Calu3 (cell line): Measurements from ENCODE around the gene RPS21. TPM values are rescaled to one million over a fixed set of nuclear protein-coding genes. Genes with fewer than 3 reads are reported as not detected.

ENCODE experiments used
- BruUV-seq: library from RNA; stranded (reverse); fragments of 400-500 nt; replicated peaks from 2 replicates; lab custom pipeline; 2021; lab: Mats Ljungman, UMichigan
- CTCF ChIA-PET: fragments of 300-600 bp; sonication (Branson Sonifier 250); formaldehyde crosslinking; loops from one replicate; lab custom pipeline; 2022; ENCODE audit warnings: antibody characterized with exemption; lab: Charles Lee
- DNase-seq: peaks from one replicate; pipeline ENCODE4 v3.0.0; 2022
- H3K27ac Mint-ChIP-seq: one replicate; pipeline ENCODE4 v1.8.0; 2022; ENCODE audit warnings: mixed read lengths; ENCODE audit not compliant: unreplicated experiment
- H3K27me3 Mint-ChIP-seq: one replicate; pipeline ENCODE4 v1.8.0; 2022; ENCODE audit warnings: mixed read lengths; ENCODE audit not compliant: unreplicated experiment
- H3K36me3 Mint-ChIP-seq: one replicate; pipeline ENCODE4 v1.8.0; 2022; ENCODE audit warnings: mild to moderate bottlenecking, moderate library complexity, mixed read lengths; ENCODE audit not compliant: insufficient read depth, unreplicated experiment
- H3K4me1 Mint-ChIP-seq: one replicate; pipeline ENCODE4 v1.8.0; 2022; ENCODE audit warnings: mild to moderate bottlenecking, low read depth, mixed read lengths; ENCODE audit not compliant: unreplicated experiment
- H3K4me3 Mint-ChIP-seq: one replicate; pipeline ENCODE4 v1.8.0; 2022; ENCODE audit warnings: mild to moderate bottlenecking, low read depth, moderate library complexity, mixed read lengths; ENCODE audit not compliant: unreplicated experiment
- H3K9me3 Mint-ChIP-seq: one replicate; pipeline ENCODE4 v1.8.0; 2022; ENCODE audit warnings: low read depth, mixed read lengths; ENCODE audit not compliant: unreplicated experiment
- intact Hi-C: fragments of 100-400 bp; cut with micrococcal nuclease; formaldehyde crosslinking; loops from one replicate; pipeline ENCODE4 v1.10.0; 2022; ENCODE audit not compliant: unreplicated experiment
- total RNA-seq: library from RNA; stranded (reverse); gene quantifications from 2 replicates; pipeline ENCODE4 v1.2.3, GENCODE V29; 2022
- TF ChIP-seq, protein P1 (sequence below): fragments of 200-600 bp; IDR thresholded peaks from one replicate; pipeline ENCODE4 v1.8.0; 2022; ENCODE audit warnings: antibody characterized with exemption; ENCODE audit not compliant: unreplicated experiment

Gene RPS21
- total RNA-seq, 1 experiment from 2014 or later = 1,936 TPM

DNA sequence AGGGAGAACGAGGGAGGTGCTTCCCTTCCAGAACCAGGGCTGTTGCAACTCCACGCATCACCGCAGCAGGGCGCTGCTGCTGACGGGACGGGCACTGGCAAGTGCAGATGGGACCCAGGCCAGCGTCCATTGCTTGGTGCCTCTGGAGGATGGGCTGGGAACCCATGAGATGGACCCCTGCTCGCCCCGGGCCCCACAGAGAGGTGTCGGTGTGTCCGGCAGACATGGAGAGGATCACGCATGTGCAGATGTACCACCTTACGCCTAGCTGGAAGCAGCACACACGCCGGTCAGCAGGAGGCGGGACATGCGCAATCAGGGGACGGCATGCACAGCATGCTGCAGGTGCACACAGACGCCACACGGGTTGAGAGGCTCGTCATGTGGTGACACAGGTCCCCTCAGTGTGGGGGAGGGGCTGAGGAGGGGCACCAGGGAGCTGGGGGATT, 14.5 kb downstream of the RPS21 start:
- Mint-ChIP-seq H3K4me1 (peaks cover 12% of the 10 kb centered on the region), H3K36me3 (peaks cover 35% of the 10 kb centered on the region), H3K4me3 (no peak overlapping the region), H3K27ac (no peak overlapping the region), H3K9me3 (peaks cover 4% of the 10 kb centered on the region), H3K27me3 (no peaks in the 10 kb centered on the region)
- intact Hi-C loops = no loop called here
- no peak for DNase-seq
- BruUV-seq = no TSS peak
- CTCF ChIA-PET = no interaction called here
- TF ChIP-seq, protein P1, sequence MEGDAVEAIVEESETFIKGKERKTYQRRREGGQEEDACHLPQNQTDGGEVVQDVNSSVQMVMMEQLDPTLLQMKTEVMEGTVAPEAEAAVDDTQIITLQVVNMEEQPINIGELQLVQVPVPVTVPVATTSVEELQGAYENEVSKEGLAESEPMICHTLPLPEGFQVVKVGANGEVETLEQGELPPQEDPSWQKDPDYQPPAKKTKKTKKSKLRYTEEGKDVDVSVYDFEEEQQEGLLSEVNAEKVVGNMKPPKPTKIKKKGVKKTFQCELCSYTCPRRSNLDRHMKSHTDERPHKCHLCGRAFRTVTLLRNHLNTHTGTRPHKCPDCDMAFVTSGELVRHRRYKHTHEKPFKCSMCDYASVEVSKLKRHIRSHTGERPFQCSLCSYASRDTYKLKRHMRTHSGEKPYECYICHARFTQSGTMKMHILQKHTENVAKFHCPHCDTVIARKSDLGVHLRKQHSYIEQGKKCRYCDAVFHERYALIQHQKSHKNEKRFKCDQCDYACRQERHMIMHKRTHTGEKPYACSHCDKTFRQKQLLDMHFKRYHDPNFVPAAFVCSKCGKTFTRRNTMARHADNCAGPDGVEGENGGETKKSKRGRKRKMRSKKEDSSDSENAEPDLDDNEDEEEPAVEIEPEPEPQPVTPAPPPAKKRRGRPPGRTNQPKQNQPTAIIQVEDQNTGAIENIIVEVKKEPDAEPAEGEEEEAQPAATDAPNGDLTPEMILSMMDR = no peak

DNA sequence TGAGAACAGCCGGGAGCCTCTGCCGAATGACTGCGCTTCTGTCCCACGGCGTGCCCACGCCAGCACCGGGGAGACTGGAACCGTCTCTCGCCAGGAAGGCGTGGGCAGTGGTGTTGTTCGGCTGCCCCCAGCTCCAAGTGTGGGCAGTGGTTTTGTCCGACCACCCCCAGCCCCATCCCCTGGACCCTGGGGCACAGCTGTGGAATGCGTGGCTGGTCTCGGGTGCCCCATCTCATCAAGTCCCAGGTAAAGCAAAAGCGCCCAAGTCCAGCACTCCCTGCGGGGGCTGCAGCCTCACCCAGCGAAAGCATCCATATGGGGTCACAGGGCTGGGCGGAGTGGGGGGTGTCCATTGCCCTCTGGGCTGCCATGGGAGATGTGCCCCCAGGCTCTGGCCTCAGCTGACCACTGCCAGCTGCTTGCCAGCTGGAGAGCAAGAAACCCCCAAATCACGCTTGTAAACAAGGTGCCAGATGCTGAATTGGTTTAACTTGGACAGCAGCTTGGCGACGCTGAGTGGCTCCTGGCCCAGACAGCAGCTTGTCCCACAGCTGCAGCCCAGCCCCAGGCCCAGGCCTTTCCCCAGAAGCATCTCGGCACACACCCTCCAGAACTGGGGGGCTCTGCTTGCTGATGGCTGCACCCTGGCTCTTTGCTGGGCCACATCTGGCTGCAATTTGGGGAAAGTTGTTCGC, 15.7 kb downstream of the RPS21 start:
- intact Hi-C loops = no loop called here
- TF ChIP-seq, protein P1 = no peak
- Mint-ChIP-seq H3K27me3 (no peaks in the 10 kb centered on the region), H3K4me1 (peaks cover 13% of the 10 kb centered on the region), H3K9me3 (peaks cover 4% of the 10 kb centered on the region), H3K36me3 (peaks cover 42% of the 10 kb centered on the region), H3K27ac (no peak overlapping the region), H3K4me3 (no peak overlapping the region)
- no TSS peak for BruUV-seq
- no peak for DNase-seq
- CTCF ChIA-PET = interaction anchor here (0.5 kb wide), 1 partner anchor 16 kb away, joined by 4 read pairs; the partner anchor contains the start of gene RPS21

DNA sequence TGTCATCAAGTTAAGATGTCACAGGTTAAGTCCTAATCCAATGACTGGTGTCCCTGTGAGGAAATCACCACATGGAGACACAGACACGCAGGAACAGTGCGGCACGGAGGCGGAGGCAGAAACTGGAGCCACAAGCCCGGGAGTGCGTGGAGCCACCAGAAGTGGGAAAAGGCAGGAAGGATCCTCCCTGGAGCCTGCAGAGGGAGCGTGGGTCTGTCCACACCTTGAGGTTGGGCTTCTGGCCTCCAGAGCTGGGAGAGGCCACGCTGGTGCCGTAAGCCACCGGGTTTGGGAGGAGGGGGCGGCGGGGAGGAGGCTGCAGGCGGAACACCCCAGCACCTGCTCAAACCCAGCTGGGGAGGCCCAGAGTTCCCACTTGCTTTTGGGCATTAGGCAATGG, 16.4 kb downstream of the RPS21 start:
- H3K4me1 Mint-ChIP-seq = peaks cover 13% of the 10 kb centered on the region
- H3K27ac Mint-ChIP-seq = no peak overlapping the region
- no peak overlapping the region for H3K4me3 Mint-ChIP-seq
- no peak for DNase-seq
- intact Hi-C loops = no loop called here
- BruUV-seq = no TSS peak
- CTCF ChIA-PET = interaction anchor here (0.5 kb wide), 1 partner anchor 17 kb away, joined by 4 read pairs; the partner anchor contains the start of gene RPS21
- no peaks in the 10 kb centered on the region for H3K27me3 Mint-ChIP-seq
- H3K36me3 Mint-ChIP-seq = peaks cover 35% of the 10 kb centered on the region
- H3K9me3 Mint-ChIP-seq = no peaks in the 10 kb centered on the region
- TF ChIP-seq, protein P1 = no peak

DNA sequence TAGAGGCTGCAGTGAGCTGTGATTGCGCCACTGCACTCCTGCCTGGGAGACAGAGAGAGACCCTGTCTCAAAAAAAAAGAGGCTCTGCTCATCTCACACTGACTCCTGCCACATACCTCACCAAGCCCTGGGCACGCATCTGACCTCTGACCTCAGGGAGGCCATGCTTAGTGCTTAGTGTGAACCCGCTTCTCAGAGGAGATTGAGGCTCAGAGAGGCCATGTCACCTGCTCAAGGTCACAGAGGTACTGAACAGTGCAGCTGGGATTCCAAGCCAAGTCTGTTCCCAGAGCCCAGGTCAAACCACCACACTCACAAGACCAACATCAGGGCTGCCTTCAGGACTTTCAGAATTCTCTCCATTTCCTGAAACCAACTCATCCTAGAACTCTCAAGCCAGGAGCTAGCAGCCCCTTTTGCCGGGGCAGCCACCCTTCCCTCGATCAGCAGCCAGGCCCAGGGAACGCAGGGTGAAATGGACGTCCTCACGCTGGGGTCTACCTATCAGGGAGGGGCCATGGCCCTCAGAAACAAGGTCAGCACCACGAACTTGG, 17.3 kb downstream of the RPS21 start:
- Mint-ChIP-seq H3K27me3 (no peaks in the 10 kb centered on the region), H3K9me3 (no peaks in the 10 kb centered on the region), H3K4me3 (no peak overlapping the region), H3K4me1 (peaks cover 13% of the 10 kb centered on the region), H3K27ac (no peak overlapping the region), H3K36me3 (peaks cover 35% of the 10 kb centered on the region)
- DNase-seq = no peak
- TF ChIP-seq, protein P1 = no peak
- intact Hi-C loops = no loop called here
- CTCF ChIA-PET = no interaction called here
- BruUV-seq = no TSS peak
